HFF-Myc (cell line): Measurements from ENCODE around the gene CYBA.

Source experiments
- DNase-seq: peaks from one replicate; pipeline ENCODE4 v3.0.0-alpha.2; 2011; ENCODE audit warnings: low read depth; ENCODE audit errors: extremely low read depth
- H3K4me3 ChIP-seq: replicated peaks from 2 replicates; pipeline ENCODE4 v1.5.1; 2011; ENCODE audit warnings: low read depth, mild to moderate bottlenecking, control low read depth, low read length
- TF ChIP-seq, protein P1 (sequence below): IDR thresholded peaks from 2 replicates; pipeline ENCODE4 v1.5.1; 2012; ENCODE audit warnings: mild to moderate bottlenecking, low read depth, low read length, control low read depth; ENCODE audit errors: missing control alignments

CYBA gene

GRCh38 chr16:88650749-88651275 lies at the start of gene CYBA:
Gene CYBA (minus strand): TSS chr16:88651053. CDS start chr16:88651013, 40 bp downstream.
- no peak for DNase-seq
- TF ChIP-seq, protein P1, sequence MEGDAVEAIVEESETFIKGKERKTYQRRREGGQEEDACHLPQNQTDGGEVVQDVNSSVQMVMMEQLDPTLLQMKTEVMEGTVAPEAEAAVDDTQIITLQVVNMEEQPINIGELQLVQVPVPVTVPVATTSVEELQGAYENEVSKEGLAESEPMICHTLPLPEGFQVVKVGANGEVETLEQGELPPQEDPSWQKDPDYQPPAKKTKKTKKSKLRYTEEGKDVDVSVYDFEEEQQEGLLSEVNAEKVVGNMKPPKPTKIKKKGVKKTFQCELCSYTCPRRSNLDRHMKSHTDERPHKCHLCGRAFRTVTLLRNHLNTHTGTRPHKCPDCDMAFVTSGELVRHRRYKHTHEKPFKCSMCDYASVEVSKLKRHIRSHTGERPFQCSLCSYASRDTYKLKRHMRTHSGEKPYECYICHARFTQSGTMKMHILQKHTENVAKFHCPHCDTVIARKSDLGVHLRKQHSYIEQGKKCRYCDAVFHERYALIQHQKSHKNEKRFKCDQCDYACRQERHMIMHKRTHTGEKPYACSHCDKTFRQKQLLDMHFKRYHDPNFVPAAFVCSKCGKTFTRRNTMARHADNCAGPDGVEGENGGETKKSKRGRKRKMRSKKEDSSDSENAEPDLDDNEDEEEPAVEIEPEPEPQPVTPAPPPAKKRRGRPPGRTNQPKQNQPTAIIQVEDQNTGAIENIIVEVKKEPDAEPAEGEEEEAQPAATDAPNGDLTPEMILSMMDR: no peak
- peak within 1 kb of the TSS; percentile 76 for H3K4me3 ChIP-seq

DNA sequence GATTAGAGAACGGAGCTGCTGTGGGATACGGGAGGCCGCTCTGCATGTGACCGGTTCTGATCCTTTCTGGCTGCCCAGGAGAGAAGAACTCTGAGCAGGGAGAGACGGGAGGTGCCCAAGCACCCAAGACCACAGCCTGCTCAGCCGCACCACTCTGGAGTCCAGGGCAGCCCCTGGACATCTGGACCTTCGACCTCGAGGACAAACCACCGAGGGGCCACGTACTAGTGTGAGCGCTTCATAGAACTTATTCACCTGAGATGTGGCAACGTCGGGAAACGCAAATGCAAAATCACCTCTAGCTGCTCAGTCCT lies 49.4 kb upstream of the CYBA start:
- no peak overlapping the region for H3K4me3 ChIP-seq
- no peak for DNase-seq
- TF ChIP-seq, protein P1: no peak

DNA sequence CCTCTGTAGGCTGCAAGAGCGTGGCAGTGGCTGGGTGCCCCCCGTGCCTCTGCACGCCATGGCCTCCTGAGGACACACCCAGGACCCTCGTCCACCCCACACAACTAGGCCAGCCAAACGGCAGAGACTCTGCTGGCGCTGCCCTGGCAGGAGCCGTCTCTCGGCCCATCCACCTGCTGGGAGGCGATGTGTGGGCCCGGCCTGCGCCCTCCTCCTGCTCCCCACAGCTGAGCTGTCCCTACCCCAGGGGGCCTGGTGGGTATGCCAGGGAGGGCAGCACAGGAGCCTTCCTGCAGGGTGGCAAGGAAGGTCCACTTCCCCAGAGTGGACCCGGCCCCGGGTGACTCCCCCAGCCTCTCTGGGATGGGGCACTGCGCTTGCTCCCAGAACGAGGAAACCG lies 48.3 kb upstream of the CYBA start:
- H3K4me3 ChIP-seq: no peak overlapping the region
- TF ChIP-seq, protein P1: no peak
- no peak for DNase-seq

- no peak overlapping the region for H3K4me3 ChIP-seq
- no peak for DNase-seq
- TF ChIP-seq, protein P1: no peak
Observed at GRCh38 chr16:88698646-88699045, 47.8 kb upstream of the CYBA start.

- no peak overlapping the region for H3K4me3 ChIP-seq
Observed at GRCh38 chr16:88697831-88698615, 47.2 kb upstream of the CYBA start.

DNA sequence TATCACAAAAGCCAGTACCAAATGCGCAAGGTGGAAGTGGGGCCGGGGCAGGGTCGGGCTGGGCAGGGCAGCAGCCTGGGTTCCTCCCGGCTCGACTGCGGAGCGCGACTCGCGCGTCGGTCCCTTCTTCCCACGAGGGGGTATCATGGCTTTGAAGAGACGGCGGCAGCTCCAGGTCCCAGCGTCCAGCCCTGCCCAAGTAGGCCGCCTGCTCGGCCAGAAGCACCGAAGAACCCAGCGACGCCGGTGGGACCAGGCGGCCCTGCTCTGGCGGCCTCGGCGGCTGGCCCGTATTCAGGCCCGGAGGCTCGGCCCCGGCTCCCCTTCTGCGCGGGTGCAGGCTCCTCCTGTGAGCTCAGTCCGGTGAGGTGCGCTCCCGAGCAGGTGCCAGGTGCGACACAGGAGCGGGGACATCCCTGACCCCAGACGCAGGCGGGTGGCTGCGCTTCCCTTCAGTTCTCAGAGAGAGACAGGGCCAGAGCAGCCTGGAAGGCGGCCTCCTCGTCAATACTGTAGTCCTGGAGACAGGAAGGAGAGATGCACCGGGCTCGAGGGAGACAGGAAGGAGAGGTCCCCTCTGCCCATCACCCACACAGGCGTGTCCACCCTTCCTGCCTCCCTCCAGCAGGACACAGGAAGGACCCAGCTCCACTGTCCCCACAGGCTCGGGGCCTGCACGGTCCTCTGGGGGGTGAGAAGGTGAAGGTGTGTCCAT lies 46.4 kb upstream of the CYBA start:
- no peak overlapping the region for H3K4me3 ChIP-seq
- TF ChIP-seq, protein P1: no peak

More at GRCh38 chr16:88697831-88698615, 47.2 kb upstream of the CYBA start:
- no peak for DNase-seq
- TF ChIP-seq, protein P1: peak; percentile 33

More for the DNA sequence above, 46.4 kb upstream of the CYBA start:
- DNase-seq: no peak
